ENCODE measurements around the gene DBP.
"Not testable (repeated sequence)": the region's sequence is repeated elsewhere in the genome, so short reads cannot be mapped to it uniquely, and the experiment has no call there.

DNA sequence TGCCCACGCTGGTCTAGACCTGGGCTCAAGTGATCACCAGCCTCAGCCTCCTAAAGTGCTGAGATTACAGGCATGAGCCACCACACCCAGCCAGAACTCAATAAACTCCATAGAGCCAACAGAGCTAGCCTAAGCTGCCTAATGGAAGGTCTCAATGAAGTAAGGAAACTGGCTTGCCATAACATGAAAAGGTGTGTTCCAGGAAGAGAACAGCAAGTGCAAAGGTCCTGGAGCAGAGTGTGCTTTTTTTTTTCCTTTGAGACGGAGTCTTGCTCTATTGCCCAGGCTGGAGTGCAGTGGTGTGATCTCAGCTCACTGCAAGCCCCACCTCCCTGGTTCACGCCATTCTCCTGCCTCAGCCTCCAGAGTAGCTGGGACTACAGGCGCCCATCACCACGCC lies 20.6 kb upstream of the DBP start:
- TF ChIP-seq CTCF (conservative IDR thresholded peaks at IDR 0.05; ENCODE audit: low read depth, low read length); EZH2 (IDR thresholded peaks at IDR 0.05; ENCODE audit: borderline replicate concordance, low read depth, low read length, poor library complexity, severe bottlenecking): not testable (repeated sequence)

Data from A673 (cell line).